Raji (cell line): Measurements from ENCODE around the gene CCDC86.

Experiments used
- POLR2A ChIP-seq: IDR thresholded peaks from 2 replicates; pipeline ENCODE4 v1.6.1; 2011; ENCODE audit warnings: low read depth, low read length, control low read depth; ENCODE audit not compliant: insufficient read depth

Gene CCDC86

GRCh38 chr11:60841797-60842667, at the start of gene CCDC86:
TSS of gene CCDC86 (plus strand) at chr11:60842113. CDS start at chr11:60842125, 12 bp downstream.
- peak; percentile 68 for TF ChIP-seq POLR2A

- TF ChIP-seq POLR2A, result no peak
Observed at GRCh38 chr11:60792521-60792920, 49.4 kb upstream of the CCDC86 start.

- no peak for TF ChIP-seq POLR2A
Observed at GRCh38 chr11:60795291-60795690, 46.6 kb upstream of the CCDC86 start.

GRCh38 chr11:60797846-60798630, 43.9 kb upstream of the CCDC86 start:
- no peak for TF ChIP-seq POLR2A

GRCh38 chr11:60798631-60799030, 43.3 kb upstream of the CCDC86 start:
- no peak for TF ChIP-seq POLR2A

GRCh38 chr11:60801194-60801593, 40.7 kb upstream of the CCDC86 start:
- TF ChIP-seq POLR2A, result no peak

GRCh38 chr11:60803273-60803936, 38.5 kb upstream of the CCDC86 start:
- no peak for TF ChIP-seq POLR2A

GRCh38 chr11:60809249-60809648, 32.7 kb upstream of the CCDC86 start:
- no peak for TF ChIP-seq POLR2A

- no peak for TF ChIP-seq POLR2A
Observed at GRCh38 chr11:60809691-60810090, 32.2 kb upstream of the CCDC86 start.

- no peak for TF ChIP-seq POLR2A
Observed at GRCh38 chr11:60810151-60810550, 31.8 kb upstream of the CCDC86 start.

GRCh38 chr11:60810569-60810968, 31.3 kb upstream of the CCDC86 start:
- TF ChIP-seq POLR2A, result no peak

- TF ChIP-seq POLR2A, result no peak
Observed at GRCh38 chr11:60813324-60813723, 28.6 kb upstream of the CCDC86 start.

- no peak for TF ChIP-seq POLR2A
Observed at GRCh38 chr11:60814112-60814511, 27.8 kb upstream of the CCDC86 start.

- no peak for TF ChIP-seq POLR2A
Observed at GRCh38 chr11:60816590-60817157, 25.2 kb upstream of the CCDC86 start.

GRCh38 chr11:60818057-60818456, 23.9 kb upstream of the CCDC86 start:
- no peak for TF ChIP-seq POLR2A
